NCI-H2227 (cell line): ENCODE measurements around the gene REEP2.
"Not testable (repeated sequence)": the region's sequence is repeated elsewhere in the genome, so short reads cannot be mapped to it uniquely, and the experiment has no call there.

Source experiments
- DNase-seq: peaks from one replicate; lab custom pipeline; 2025; ENCODE audit not compliant: unreplicated experiment; lab: John Stamatoyannopoulos, UW

Gene REEP2

GRCh38 chr5:138438724-138439476 is at the start of gene REEP2:
REEP2 (plus strand) TSS chr5:138439057; CDS start chr5:138439209, 152 bp downstream.
- peak; percentile 81 for DNase-seq

- no peak for DNase-seq
These were observed 49.5 kb upstream of the REEP2 start for GRCh38 chr5:138389332-138389731.

GRCh38 chr5:138389911-138390310 is 48.9 kb upstream of the REEP2 start:
- not testable (repeated sequence) for DNase-seq

GRCh38 chr5:138391859-138392386 is 46.9 kb upstream of the REEP2 start:
- DNase-seq: no peak

- DNase-seq: no peak
These were observed 36.2 kb upstream of the REEP2 start for GRCh38 chr5:138402640-138403039.

GRCh38 chr5:138408023-138408422 is 30.8 kb upstream of the REEP2 start:
- DNase-seq: peak; percentile 57

GRCh38 chr5:138410996-138411640 is 27.7 kb upstream of the REEP2 start:
- peak; percentile 33 for DNase-seq

- no peak for DNase-seq
These were observed 20.4 kb upstream of the REEP2 start for GRCh38 chr5:138418444-138418843.

- DNase-seq: no peak
These were observed 13.8 kb upstream of the REEP2 start for GRCh38 chr5:138425079-138425478.

- DNase-seq: no peak
These were observed 2.9 kb upstream of the REEP2 start for GRCh38 chr5:138435943-138436342.

- DNase-seq: no peak
These were observed 694 bp upstream of the REEP2 start for GRCh38 chr5:138438003-138438723.

GRCh38 chr5:138439477-138440158 is 761 bp downstream of the REEP2 start:
- peak; percentile 32 for DNase-seq

GRCh38 chr5:138440159-138441073 is 1.6 kb downstream of the REEP2 start:
- DNase-seq: no peak

GRCh38 chr5:138441221-138441620 is 2.4 kb downstream of the REEP2 start:
- no peak for DNase-seq

GRCh38 chr5:138444078-138444773 is 5.4 kb downstream of the REEP2 start:
- no peak for DNase-seq

GRCh38 chr5:138444774-138445546 is 6.1 kb downstream of the REEP2 start:
- DNase-seq: no peak

GRCh38 chr5:138445547-138446271 is 6.9 kb downstream of the REEP2 start:
- no peak for DNase-seq

- DNase-seq: no peak
These were observed 9.2 kb downstream of the REEP2 start for GRCh38 chr5:138448070-138448469.
